Amniotic stem cell (primary cell): ENCODE measurements around the gene ZNF697.
"Not testable (repeated sequence)": the region's sequence is repeated elsewhere in the genome, so short reads cannot be mapped to it uniquely, and the experiment has no call there.

Experiments used
- DNase-seq: peaks from one replicate; lab custom pipeline; 2025; lab: John Stamatoyannopoulos, UW

Gene ZNF697

DNA sequence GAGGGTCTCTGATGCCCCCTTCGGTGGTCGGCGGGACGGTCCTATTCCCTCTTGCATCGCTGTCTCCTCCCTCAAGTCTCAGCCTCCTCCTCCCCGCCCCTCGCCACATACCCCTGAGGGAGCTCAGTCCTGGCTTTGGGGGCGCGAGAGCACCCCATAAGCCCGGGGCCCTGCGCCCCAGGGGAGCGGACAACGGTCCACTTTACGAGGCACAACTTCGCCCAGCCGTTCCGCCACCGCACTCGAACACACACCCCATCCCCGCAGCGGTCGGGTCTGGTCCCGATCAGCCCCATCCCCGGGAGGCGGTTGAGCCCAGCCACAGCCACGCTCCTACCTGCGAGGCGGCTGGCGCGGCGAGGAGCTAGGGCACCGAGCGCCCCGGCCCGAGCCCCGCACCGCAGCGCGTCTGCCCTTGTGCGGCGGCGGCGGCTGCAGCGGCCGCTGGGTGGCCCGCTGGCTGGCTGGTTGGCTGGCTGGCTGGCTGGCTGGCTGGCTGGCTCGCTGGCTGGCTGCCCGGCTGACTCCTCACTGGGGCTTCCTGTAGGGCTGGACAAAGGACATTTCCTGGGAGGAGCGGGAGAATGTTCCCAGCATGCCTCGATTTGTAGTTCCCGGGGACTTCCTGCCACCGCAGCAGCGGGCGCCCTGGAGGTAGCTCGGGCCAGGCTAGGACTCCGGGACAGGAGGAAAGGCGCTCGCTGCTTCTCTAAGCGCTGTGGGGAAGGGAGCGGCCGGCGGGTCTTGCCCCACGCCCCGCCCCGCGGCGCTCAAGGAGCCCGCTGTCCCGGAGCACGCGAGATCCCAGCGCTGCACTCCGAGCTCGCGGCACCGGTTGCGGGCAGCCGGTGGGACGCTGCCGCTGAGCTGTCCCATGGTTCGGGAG, at the start of gene ZNF697:
Gene ZNF697, minus strand, starts transcription at position 533 of the 886 bp plus-strand sequence. CDS start 22,166 bp downstream, outside the sequence.
- DNase-seq: peak; percentile 95

DNA sequence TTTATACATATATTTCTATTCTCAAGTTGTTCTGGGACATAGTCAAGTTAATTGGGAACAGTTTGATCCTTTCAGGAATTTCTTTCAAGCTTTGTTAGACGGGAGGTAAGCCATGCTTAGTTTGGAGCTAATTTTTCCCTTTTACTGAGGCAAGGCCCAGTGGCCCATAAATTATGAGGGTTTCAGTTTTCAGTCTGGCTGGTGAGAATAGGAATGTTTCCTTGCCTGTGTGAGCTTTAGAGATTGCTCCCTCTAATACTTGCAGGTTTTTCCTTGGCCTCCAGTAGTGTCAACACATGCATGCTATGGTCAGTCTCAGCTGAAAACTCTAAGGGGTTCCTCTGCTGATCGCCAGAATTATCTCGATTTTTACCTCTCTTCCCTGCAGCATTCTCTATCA, 49.5 kb upstream of the ZNF697 start:
- no peak for DNase-seq

DNA sequence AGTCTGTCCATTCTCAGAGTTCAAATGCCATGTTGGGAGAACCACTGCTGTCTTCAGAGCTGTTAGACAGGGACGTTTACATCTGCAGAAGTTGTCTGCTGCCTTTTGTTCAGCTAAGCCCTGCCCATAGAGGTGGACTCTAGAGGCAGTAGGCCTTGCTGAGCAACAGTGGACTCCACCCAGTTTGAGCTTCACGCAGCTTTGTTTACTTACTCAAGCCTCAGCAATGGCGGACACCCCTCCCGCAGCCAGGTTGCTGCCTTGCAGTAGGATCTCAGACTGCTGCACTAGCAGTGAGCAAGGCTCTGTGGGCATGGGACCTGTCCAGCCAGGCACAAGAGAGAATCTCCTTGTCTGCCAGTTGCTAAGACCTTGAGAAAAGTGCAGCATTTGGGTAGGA, 48.8 kb upstream of the ZNF697 start:
- DNase-seq: not testable (repeated sequence)

DNA sequence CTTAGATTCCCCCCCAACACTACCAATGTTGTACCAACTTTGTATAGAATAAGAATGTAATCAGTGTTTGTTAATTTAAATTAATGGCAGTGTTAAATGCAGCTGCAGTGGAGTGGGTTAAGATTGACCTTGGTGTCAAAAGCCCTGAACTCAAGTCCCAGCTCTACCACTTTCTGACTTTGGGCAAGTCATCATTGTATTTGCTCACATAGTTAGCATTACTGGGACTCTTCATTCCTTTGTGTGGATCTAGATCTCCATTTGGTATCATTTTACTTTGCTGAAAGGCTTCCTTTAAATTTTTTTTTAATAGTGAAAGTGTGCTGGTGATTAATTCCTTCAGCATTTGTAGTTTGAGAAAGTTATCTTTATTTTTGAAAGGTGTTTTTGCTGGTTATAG, 41.4 kb upstream of the ZNF697 start:
- DNase-seq: no peak

DNA sequence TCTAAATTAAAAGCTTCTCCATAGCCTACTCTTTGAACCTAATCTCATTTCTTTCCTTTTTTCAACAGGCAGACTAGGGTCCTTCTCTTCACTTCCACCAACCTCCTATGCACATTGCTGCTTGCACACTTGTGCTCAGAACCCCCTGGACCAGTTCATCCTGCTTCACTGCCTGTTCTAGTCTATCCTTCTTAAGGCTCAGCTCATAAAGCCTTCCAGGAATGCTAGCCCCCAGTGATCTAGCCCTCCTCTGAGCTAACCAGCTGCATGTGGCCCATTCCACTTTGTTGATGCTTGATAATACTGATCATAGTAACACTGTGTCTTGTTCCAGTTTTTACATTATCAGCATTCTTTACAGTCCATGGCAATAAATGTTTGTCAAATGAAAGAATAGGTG, 40.7 kb upstream of the ZNF697 start:
- no peak for DNase-seq

DNA sequence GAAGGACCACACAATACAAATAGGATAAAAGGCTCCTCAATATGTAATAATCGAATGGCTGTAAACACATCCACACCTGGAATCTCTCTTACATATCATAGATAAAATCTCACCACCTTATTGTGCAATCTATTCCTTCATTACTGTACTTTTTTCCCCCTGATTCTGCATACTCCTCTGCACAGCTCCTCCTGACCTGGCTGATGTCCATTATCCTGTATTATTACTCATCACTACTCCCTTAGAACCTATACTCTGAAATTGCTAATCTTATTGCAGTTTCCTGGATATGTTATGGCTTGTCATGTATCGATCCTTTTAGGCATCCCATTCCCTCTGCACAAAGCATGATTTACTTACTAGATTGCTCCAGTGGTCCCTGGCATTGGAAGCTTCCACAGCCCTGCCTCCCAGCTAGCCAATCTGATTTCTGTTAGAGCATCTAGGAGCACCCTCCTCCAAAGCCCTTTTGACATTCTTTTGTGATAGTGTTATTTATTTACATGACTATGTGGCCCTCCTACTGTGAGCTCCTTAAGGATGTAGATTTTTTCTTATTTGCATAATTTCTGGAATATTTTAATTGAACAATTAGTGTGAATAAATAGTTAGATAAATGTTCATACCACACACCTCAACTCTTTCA, 39.5 kb upstream of the ZNF697 start:
- no peak for DNase-seq

DNA sequence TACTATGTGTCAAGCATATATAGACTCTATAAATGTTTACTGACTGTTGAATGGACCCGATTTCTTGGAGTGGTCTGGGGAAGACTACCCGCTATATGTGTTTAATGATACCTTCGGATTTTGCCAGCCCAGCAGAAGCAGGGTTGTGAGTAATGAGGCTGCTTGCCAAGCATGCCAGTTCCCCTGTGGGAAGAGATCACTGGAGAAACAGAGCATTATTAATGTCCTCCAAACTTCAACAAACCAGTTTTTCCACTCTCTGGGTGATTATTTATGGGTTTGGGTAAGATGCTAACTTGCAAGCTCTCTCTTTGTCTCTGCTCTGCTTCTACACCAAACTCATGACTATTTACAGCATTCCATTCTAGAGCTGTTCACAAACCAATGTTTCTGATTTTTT, 38.6 kb upstream of the ZNF697 start:
- no peak for DNase-seq

DNA sequence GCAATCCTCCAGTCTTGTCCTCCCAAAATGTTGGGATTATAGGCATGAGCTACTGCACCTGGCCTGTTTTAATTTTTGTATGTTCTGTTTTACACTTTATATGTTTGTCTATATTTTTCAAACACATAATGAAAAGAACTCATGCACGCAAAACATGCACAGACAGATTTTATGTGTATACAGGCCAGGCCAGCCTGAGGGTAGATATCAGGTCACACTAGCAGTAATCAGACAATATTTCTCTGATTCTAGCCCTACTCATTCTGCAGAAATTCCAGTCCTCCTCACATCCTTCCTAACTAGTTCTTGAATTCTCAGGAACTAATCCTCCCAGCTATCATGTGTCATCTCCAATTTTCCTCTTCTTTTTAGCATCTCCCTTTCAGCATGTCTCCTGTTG, 35.8 kb upstream of the ZNF697 start:
- no peak for DNase-seq

DNA sequence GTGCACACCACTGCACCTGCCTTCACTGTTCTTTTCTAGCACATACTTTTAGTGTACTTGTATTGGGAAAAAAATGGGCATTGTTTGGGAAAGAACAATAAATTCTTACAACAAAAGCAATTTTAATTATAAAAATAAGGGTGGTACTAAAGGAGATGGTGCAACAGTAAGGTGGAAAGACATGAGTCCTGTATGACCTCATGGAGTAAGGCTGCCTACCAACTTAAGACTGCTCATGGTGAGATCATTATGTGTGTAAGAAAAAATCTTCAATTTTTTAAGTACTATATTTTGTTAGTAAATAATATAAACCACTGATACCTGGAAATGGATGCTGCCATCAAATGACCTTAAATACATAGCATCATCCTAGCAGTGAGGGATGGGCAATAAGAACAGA, 34.1 kb upstream of the ZNF697 start:
- no peak for DNase-seq

DNA sequence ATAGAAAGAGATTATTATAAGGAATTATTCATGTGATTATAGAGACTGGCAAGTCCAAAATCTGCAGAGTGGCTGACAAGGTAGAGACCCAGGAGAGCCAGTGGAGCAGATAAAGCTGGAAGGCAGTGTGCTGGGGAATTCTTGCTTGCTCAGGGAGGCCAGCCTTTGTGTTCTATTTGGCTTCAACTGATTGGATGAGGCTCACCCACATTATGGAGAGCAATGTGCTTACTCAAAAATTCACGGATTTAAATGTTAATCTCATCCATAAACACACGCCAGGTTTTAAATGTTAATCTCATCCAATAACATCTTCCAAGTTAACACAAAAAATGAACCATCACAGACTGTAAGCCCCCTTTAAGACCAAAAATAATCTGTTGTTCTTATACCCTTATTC, 33.5 kb upstream of the ZNF697 start:
- no peak for DNase-seq

DNA sequence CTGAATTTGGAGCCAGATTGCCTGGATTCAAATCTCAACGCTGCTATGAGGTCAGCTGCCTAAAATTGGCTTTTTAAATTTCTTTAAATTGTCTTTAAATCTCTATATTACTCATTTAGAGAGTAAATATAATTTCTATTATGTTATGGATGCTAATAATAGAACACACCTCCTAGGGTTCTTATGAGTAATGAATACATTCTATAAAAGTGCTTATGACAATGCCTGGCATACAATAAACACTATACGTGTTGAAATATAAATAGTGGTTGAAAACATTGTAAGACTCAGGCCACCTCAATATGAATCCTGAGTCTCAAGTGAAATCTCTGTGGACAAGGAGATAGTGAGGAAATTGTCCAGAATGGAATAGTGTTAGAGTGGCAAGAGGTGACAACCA, 32.7 kb upstream of the ZNF697 start:
- no peak for DNase-seq

DNA sequence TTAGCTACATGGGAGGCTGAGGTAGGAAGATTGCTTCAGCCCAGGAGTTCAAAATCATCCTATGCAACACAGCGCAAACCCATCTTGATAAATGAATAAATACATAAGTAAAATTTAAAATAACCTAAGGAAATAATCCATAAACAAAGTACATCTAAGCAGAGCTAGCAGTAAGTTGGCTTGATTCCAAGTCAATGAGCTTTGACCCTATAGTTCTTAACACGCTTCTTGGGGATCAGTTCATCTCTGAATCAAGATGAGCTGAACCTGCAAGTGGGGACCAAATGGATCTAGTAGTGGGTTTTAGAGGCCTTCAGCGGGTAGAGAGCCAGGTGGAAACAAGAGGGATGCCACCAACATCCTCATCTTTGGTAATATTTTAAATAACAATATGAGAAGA, 32.1 kb upstream of the ZNF697 start:
- no peak for DNase-seq

DNA sequence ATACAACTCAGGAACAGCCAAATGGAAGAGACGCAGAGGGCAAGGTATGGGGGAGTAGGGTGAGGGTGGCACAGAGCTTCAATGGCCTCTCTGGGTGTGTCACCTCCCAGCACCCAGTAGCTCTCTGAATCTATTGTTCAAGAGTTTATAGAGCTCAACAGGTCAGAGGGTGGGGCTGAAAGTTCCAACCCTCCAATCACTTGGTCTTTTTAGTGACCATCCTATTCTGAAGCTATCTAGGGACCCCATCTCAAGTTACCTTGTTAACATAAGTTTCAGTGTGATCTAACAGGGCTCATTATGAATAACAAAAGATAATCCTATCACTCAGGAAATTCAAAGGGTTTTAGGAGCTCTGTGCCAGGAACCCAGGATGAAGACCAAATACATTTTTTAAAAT, 31.2 kb upstream of the ZNF697 start:
- DNase-seq: no peak

DNA sequence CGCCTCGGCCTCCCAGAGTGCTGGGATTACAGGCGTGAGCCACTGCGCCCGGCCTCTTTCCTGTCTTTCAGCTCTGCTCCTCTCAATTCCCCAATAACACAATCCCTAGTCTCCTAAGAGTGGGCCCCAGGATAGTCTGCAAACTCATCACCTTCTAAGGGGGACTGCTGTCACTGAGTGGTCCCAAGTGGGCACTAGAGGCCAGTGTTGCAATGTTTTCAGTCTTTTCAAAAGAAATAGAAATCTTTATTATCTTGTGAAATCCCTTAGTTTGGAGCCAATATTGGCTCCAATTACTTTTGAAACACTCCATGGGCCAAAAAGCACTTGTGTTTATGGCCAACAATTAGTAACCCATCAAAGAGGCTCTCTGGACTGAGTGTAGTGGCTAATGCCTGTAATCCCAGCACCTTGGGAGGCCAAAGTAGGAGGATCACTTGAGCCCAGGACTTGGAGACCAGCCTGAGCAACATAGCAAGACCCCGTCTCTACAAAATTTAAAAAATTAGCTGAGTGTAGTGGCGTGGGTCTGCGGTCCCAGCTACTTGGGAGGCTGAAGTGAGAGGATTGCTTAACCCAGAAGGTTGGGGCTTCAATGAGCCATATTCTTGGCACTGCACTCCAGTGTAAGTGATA, 28.6 kb upstream of the ZNF697 start:
- no peak for DNase-seq

DNA sequence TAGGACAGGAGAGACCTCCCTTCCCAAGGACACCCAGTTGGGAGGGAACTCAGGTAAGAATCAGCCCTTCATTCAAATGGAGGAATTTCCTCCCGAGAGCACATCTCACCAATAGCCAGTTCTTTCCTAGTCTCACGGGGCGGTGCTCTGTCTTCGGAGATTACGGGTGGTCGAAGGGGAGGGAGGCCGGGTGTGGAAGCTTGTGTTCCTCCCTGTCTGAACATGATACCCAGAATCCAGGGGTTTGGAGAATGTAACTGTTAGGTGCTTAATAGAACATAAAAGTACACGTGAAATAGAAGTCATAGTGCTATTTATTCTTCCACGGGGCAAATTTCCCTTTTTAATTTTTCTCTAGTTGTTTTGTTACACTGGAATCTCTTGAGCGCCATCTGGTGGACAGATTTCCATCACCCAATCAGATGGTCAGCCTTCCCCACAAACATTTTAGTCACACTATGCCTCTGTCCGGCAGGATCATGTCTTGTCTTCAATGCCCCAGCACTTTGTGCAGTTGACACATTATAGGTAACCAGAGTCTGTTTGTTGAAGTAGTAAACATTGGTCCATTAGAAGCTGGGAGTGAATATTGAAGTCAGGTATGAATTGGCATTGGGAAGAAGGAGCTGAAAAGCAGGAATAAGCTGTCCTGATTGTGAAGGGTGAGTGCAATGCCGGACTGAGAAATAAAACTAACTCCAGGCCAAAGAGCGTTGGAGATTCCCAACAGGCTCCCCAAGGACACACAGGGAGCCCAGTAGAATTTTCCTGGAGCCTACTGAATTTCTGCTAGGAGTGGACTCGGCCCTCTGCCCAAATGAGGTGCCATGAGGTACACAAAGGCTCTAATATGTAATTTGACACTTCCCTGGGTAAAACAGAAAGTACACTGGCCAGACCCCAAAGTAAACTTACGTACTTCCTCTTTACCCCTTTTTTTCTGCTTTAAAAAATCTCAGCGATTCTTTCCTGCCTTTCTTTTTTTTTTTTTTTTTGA, 27.6 kb upstream of the ZNF697 start:
- peak; percentile 80 for DNase-seq

DNA sequence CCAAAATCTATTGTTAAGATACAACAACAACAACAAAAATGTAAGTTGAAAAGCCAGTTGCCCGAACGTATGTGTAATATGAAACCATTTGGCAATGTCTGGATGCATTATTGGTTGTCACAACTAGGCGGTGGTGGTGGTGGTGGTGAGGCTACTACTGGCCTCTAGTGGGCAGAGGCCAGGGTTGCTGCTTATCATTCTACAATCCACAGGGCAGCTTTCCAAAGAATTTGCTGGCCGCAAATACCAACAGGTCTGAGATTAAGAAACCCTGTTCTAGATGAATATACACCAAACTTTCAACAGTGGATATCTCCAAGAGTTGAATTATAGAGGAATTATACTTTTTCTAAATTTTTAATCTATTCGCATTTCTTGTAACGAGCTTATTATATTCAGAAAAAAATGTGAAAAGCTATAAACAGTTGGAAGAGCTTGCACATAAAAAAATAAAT, 26.8 kb upstream of the ZNF697 start:
- DNase-seq: peak; percentile 28

DNA sequence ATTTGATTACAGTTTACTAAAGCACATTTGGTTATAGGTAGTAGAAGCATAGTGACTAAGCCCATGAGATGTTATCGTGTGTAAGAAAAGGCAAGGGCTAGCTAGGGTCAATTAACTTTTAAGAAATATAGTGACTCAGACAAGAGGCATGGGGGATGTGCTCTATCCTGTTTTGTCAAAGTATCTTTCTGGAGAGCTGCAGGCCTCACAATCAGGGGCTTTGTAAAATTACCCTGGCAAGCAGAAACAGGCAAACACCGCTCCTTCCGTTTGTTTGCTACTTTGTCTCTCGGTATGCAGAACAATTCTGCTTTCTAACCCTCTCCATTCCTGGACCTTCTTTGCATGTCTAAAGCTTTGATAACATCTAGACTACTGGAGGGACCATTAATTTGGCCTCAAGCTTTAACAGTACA, 26.1 kb upstream of the ZNF697 start:
- DNase-seq: no peak

DNA sequence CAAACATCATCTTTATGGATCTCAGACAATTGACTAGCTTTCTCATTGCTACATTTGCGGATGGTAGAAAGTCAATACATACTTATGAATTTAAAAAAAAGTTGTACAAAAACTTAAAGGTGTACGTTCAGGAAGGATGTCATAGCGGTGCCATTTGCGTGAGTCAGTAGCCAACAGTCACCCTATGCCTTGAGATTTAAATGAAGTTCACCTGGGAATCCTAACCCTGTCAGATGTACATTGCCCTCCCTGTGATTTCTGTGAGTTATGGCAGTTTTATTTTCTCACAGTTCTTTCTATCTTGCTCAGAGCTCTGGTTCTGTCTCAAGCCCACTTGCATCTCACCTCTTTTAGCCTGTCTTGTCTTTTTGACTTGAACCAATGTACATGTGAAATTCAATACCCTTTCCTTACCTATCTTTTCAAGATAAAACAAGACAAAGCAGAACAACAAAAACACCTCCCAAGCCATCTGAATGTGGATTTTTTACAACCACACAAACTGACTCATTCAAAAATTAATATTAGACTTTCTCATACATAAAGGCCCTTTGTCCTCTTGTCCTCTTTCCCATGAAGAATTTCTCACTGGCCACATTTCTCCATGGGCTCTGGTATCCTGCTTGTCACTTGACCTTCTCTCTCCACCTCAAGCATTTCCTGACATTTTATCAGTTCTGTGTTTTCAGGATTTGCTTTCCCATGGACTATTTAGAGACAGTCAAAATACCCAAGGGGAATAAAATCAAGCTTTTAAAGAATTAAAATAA, 25.3 kb upstream of the ZNF697 start:
- DNase-seq: no peak

DNA sequence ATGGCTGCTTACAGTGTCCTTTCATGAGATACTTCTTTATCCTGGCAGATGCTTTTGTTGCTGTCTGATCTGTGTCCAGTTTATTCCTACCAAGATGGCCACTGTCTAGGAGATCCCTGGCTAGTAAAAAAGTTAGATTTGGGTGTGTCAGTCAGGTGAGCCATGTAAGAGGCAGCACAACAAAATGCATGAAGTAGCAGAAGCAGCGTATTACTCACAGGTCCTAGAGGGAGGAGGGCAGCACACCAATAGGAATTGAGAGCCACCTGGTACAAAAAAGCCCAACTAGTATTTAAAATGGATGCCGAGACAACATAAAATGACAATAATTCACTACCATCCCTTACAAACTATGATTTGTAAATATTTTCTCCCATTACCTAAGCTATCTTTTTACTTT, 22.8 kb upstream of the ZNF697 start:
- no peak for DNase-seq

DNA sequence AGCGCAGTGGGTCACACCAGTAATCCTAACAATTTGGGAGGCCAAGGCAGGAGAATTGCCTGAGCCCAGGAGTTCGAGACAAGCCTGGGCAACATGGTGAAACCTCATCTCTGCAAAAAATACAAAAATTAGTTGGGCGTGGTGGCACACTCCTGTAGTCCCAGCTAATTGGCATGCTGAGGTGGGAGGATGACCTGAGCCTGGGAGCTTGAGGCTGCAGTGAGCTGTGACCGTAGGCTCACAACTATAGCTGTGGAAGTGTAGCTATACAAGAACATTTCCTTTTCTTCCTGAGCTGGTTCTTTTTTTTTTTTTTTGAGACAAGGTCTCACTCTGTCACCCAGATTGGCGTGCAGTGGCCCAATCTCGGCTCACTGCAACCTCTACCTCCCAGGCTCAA, 19.1 kb upstream of the ZNF697 start:
- DNase-seq: no peak

DNA sequence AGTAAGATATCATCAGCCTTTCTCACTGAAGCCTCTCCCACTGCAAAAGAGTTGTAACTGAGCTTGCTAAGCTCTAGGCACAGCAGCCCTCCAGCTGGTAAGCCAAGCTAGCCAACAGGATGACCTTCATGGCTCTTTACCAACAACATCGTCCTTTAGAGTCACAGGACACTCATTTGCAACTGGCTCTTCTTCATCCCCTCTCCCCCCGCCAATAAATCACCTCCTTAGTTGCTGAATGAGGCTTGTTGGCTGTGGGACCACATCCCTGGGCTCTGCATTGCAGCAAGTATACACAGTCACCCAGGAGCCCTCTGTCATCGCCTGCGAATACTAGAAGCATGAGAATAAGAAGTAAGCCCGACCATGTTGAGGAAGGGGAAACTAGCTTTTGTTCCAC, 16.0 kb upstream of the ZNF697 start:
- no peak for DNase-seq
